ENCODE data around the gene USP11. TPM values are rescaled to one million over a fixed set of nuclear protein-coding genes. Genes with fewer than 3 reads are reported as not detected.

Gene USP11
- polyA plus RNA-seq = 57.6 TPM
- long read RNA-seq, donor 1, partial matches to known transcripts = 0 of 5 reads
- long read RNA-seq, donor 1, other reads (novel, unspliced or antisense) = 0 of 5 reads
- long read RNA-seq, donor 2, transcript USP11-204 (21 exons, 3,515 nt) = major isoform, 8 of 19 reads
- long read RNA-seq, donor 2, partial matches to known transcripts = 11 of 19 reads
- long read RNA-seq, donor 2, other reads (novel, unspliced or antisense) = 0 of 19 reads
- long read RNA-seq, donor 3, transcript USP11-204 (21 exons, 3,515 nt) = major isoform, 7 of 32 reads
- long read RNA-seq, donor 3, partial matches to known transcripts = 25 of 32 reads
- long read RNA-seq, donor 3, other reads (novel, unspliced or antisense) = 0 of 32 reads
- long read RNA-seq, donor 4, partial matches to known transcripts = 0 of 1 reads
- long read RNA-seq, donor 4, other reads (novel, unspliced or antisense) = 0 of 1 reads
- long read RNA-seq, donor 5, transcript USP11-204 (21 exons, 3,515 nt) = major isoform, 11 of 11 reads
- long read RNA-seq, donor 5, partial matches to known transcripts = 0 of 11 reads
- long read RNA-seq, donor 5, other reads (novel, unspliced or antisense) = 0 of 11 reads
- long read RNA-seq, donor 6, transcript USP11-204 (21 exons, 3,515 nt) = major isoform, 12 of 33 reads
- long read RNA-seq, donor 6, partial matches to known transcripts = 21 of 33 reads
- long read RNA-seq, donor 6, other reads (novel, unspliced or antisense) = 0 of 33 reads
- long read RNA-seq, donor 7, partial matches to known transcripts = 6 of 11 reads
- long read RNA-seq, donor 7, other reads (novel, unspliced or antisense) = 0 of 11 reads
- long read RNA-seq, donor 8, partial matches to known transcripts = 14 of 17 reads
- long read RNA-seq, donor 8, other reads (novel, unspliced or antisense) = 0 of 17 reads
- long read RNA-seq, donor 9, partial matches to known transcripts = 0 of 4 reads
- long read RNA-seq, donor 9, other reads (novel, unspliced or antisense) = 0 of 4 reads
- long read RNA-seq, donor 10, partial matches to known transcripts = 0 of 3 reads
- long read RNA-seq, donor 10, other reads (novel, unspliced or antisense) = 0 of 3 reads
- long read RNA-seq, donor 11, transcript USP11-204 (21 exons, 3,515 nt) = major isoform, 5 of 11 reads
- long read RNA-seq, donor 11, partial matches to known transcripts = 6 of 11 reads
- long read RNA-seq, donor 11, other reads (novel, unspliced or antisense) = 0 of 11 reads

GRCh38 chrX:47232803-47233332 is at the start of gene USP11:
USP11 (plus strand) TSS chrX:47233009; CDS start chrX:47233044, 35 bp downstream.
- H3K27me3 ChIP-seq (ENCODE audit: control insufficient read depth, insufficient read depth, low read length) = no peaks in the 10 kb centered on the region
- peak within 1 kb of the TSS; percentile 98 for H3K4me3 ChIP-seq (ENCODE audit: low read length)
- peak; percentile 40 to 57 for DNase-seq
- H3K9me3 ChIP-seq (ENCODE audit: control insufficient read depth, low read depth, low read length) = no peaks in the 10 kb centered on the region
- H3K36me3 ChIP-seq (ENCODE audit: control insufficient read depth, insufficient read depth, low read length) = peaks cover 6% of the 10 kb centered on the region
- peaks cover 4% of the 10 kb centered on the region for H3K4me1 ChIP-seq (ENCODE audit: control insufficient read depth, insufficient read depth, low read length)
- WGBS (ENCODE audit: insufficient coverage, low lambda C conversion rate) = no CpG with 5 or more reads among the region's 46 CpGs
- peak within 1 kb of the TSS; percentile 100 for H3K27ac ChIP-seq (ENCODE audit: low read length)

GRCh38 chrX:47184486-47184885 is 48.3 kb upstream of the USP11 start:
- peaks cover 49% of the 10 kb centered on the region for H3K36me3 ChIP-seq (ENCODE audit: control insufficient read depth, insufficient read depth, low read length)
- WGBS (ENCODE audit: insufficient coverage, low lambda C conversion rate) = no CpG with 5 or more reads among the region's 4 CpGs
- DNase-seq = no peak
- no peak overlapping the region for H3K4me3 ChIP-seq (ENCODE audit: low read length)
- H3K27me3 ChIP-seq (ENCODE audit: control insufficient read depth, insufficient read depth, low read length) = no peaks in the 10 kb centered on the region
- H3K4me1 ChIP-seq (ENCODE audit: control insufficient read depth, insufficient read depth, low read length) = no peaks in the 10 kb centered on the region
- no peak overlapping the region for H3K27ac ChIP-seq (ENCODE audit: low read length)
- no peaks in the 10 kb centered on the region for H3K9me3 ChIP-seq (ENCODE audit: control insufficient read depth, low read depth, low read length)

GRCh38 chrX:47185241-47185640 is 47.6 kb upstream of the USP11 start:
- no CpG with 5 or more reads among the region's 17 CpGs for WGBS (ENCODE audit: insufficient coverage, low lambda C conversion rate)
- no peaks in the 10 kb centered on the region for H3K9me3 ChIP-seq (ENCODE audit: control insufficient read depth, low read depth, low read length)
- no peak overlapping the region for H3K4me3 ChIP-seq (ENCODE audit: low read length)
- peaks cover 45% of the 10 kb centered on the region for H3K36me3 ChIP-seq (ENCODE audit: control insufficient read depth, insufficient read depth, low read length)
- peaks cover under 1% of the 10 kb centered on the region for H3K4me1 ChIP-seq (ENCODE audit: control insufficient read depth, insufficient read depth, low read length)
- no peak for DNase-seq
- no peak overlapping the region for H3K27ac ChIP-seq (ENCODE audit: low read length)
- H3K27me3 ChIP-seq (ENCODE audit: control insufficient read depth, insufficient read depth, low read length) = no peaks in the 10 kb centered on the region

GRCh38 chrX:47186096-47186740 is 46.6 kb upstream of the USP11 start:
- no peaks in the 10 kb centered on the region for H3K9me3 ChIP-seq (ENCODE audit: control insufficient read depth, low read depth, low read length)
- H3K36me3 ChIP-seq (ENCODE audit: control insufficient read depth, insufficient read depth, low read length) = peaks cover 38% of the 10 kb centered on the region
- H3K4me1 ChIP-seq (ENCODE audit: control insufficient read depth, insufficient read depth, low read length) = peaks cover 2% of the 10 kb centered on the region
- no peak for DNase-seq
- no CpG with 5 or more reads among the region's 27 CpGs for WGBS (ENCODE audit: insufficient coverage, low lambda C conversion rate)
- H3K27ac ChIP-seq (ENCODE audit: low read length) = no peak overlapping the region
- no peaks in the 10 kb centered on the region for H3K27me3 ChIP-seq (ENCODE audit: control insufficient read depth, insufficient read depth, low read length)
- no peak overlapping the region for H3K4me3 ChIP-seq (ENCODE audit: low read length)

GRCh38 chrX:47187106-47187677 is 45.6 kb upstream of the USP11 start:
- Histone ChIP-seq H3K27me3 (ENCODE audit: control insufficient read depth, insufficient read depth, low read length) (no peaks in the 10 kb centered on the region), H3K4me1 (ENCODE audit: control insufficient read depth, insufficient read depth, low read length) (peaks cover 2% of the 10 kb centered on the region), H3K4me3 (ENCODE audit: low read length) (no peak overlapping the region), H3K9me3 (ENCODE audit: control insufficient read depth, low read depth, low read length) (no peaks in the 10 kb centered on the region), H3K36me3 (ENCODE audit: control insufficient read depth, insufficient read depth, low read length) (peaks cover 28% of the 10 kb centered on the region), H3K27ac (ENCODE audit: low read length) (no peak overlapping the region)
- no CpG with 5 or more reads among the region's 4 CpGs for WGBS (ENCODE audit: insufficient coverage, low lambda C conversion rate)
- no peak for DNase-seq

- no peak overlapping the region for H3K4me3 ChIP-seq (ENCODE audit: low read length)
- no CpG with 5 or more reads among the region's 19 CpGs for WGBS (ENCODE audit: insufficient coverage, low lambda C conversion rate)
- no peak overlapping the region for H3K27ac ChIP-seq (ENCODE audit: low read length)
- no peaks in the 10 kb centered on the region for H3K27me3 ChIP-seq (ENCODE audit: control insufficient read depth, insufficient read depth, low read length)
- H3K36me3 ChIP-seq (ENCODE audit: control insufficient read depth, insufficient read depth, low read length) = peaks cover 16% of the 10 kb centered on the region
- no peaks in the 10 kb centered on the region for H3K9me3 ChIP-seq (ENCODE audit: control insufficient read depth, low read depth, low read length)
- peaks cover 5% of the 10 kb centered on the region for H3K4me1 ChIP-seq (ENCODE audit: control insufficient read depth, insufficient read depth, low read length)
- DNase-seq = no peak
Observed at GRCh38 chrX:47189906-47190305, 42.9 kb upstream of the USP11 start.

GRCh38 chrX:47190445-47191269 is 42.2 kb upstream of the USP11 start:
- Histone ChIP-seq H3K36me3 (ENCODE audit: control insufficient read depth, insufficient read depth, low read length) (peaks cover 10% of the 10 kb centered on the region), H3K27me3 (ENCODE audit: control insufficient read depth, insufficient read depth, low read length) (no peaks in the 10 kb centered on the region), H3K4me3 (ENCODE audit: low read length) (peak overlapping the region; percentile 55), H3K27ac (ENCODE audit: low read length) (no peak overlapping the region), H3K9me3 (ENCODE audit: control insufficient read depth, low read depth, low read length) (no peaks in the 10 kb centered on the region), H3K4me1 (ENCODE audit: control insufficient read depth, insufficient read depth, low read length) (peaks cover 11% of the 10 kb centered on the region)
- no CpG with 5 or more reads among the region's 40 CpGs for WGBS (ENCODE audit: insufficient coverage, low lambda C conversion rate)
- peak; percentile 84 to 88 for DNase-seq

- DNase-seq = peak in 1 of 2 donors; percentile 29
- H3K9me3 ChIP-seq (ENCODE audit: control insufficient read depth, low read depth, low read length) = no peaks in the 10 kb centered on the region
- peaks cover 17% of the 10 kb centered on the region for H3K4me1 ChIP-seq (ENCODE audit: control insufficient read depth, insufficient read depth, low read length)
- no peak overlapping the region for H3K27ac ChIP-seq (ENCODE audit: low read length)
- peak overlapping the region; percentile 55 for H3K4me3 ChIP-seq (ENCODE audit: low read length)
- H3K27me3 ChIP-seq (ENCODE audit: control insufficient read depth, insufficient read depth, low read length) = no peaks in the 10 kb centered on the region
- peaks cover 12% of the 10 kb centered on the region for H3K36me3 ChIP-seq (ENCODE audit: control insufficient read depth, insufficient read depth, low read length)
- WGBS (ENCODE audit: insufficient coverage, low lambda C conversion rate) = no CpG with 5 or more reads among the region's 26 CpGs
Observed at GRCh38 chrX:47191331-47191730, 41.5 kb upstream of the USP11 start.

All from large intestine (tissue), 12 donors.